T-helper 17 cell (primary cell): ENCODE data around the gene DISC1. TPM values are rescaled to one million over a fixed set of nuclear protein-coding genes. Genes with fewer than 3 reads are reported as not detected.

ENCODE experiments used
- ATAC-seq: fragments of 150-1000 bp; cut with Tn5 transposase; 2 replicates; pipeline ENCODE4 v1.10.0; 2021; ENCODE audit warnings: mild to moderate bottlenecking, moderate library complexity
- DNase-seq, 3 donors: peaks; one replicate each; pipeline versions ENCODE4 v3.0.0 to v3.0.0-alpha.2; 2020 to 2021
- H3K9me3 ChIP-seq: one replicate; pipeline ENCODE4 v1.7.0; 2013; ENCODE audit warnings: low read length, mild to moderate bottlenecking; ENCODE audit not compliant: control insufficient read depth, poor library complexity, severe bottlenecking
- H3K27ac Mint-ChIP-seq: one replicate; pipeline ENCODE4 v1.8.0; 2022; ENCODE audit warnings: mild to moderate bottlenecking, moderate library complexity, mixed read lengths
- H3K27me3 Mint-ChIP-seq: one replicate; pipeline ENCODE4 v1.8.0; 2022; ENCODE audit warnings: mixed read lengths
- H3K36me3 Mint-ChIP-seq: one replicate; pipeline ENCODE4 v1.8.0; 2022; ENCODE audit warnings: low read depth, mixed read lengths
- H3K4me1 Mint-ChIP-seq: one replicate; pipeline ENCODE4 v1.8.0; 2022; ENCODE audit warnings: mild to moderate bottlenecking, mixed read lengths
- H3K4me3 Mint-ChIP-seq: one replicate; pipeline ENCODE4 v1.8.0; 2022; ENCODE audit warnings: mild to moderate bottlenecking, moderate library complexity, mixed read lengths
- total RNA-seq, 4 donors: library from RNA in 2 of 4; stranded (reverse) in 2 of 4; gene quantifications; one replicate each; pipeline ENCODE4 v1.2.3 and lab custom pipeline; 2022 to 2026

DISC1 gene
- total RNA-seq, 2 donors from 2014 or later: 16.2 to 17.4 TPM

- H3K36me3 Mint-ChIP-seq: peaks cover 9% of the 10 kb centered on the region
- H3K4me1 Mint-ChIP-seq: peaks cover 14% of the 10 kb centered on the region
- no peak overlapping the region for H3K4me3 Mint-ChIP-seq
Observed at GRCh38 chr1:231707407-231707806, 80.8 kb downstream of the DISC1 start.

GRCh38 chr1:231708394-231708793, 81.8 kb downstream of the DISC1 start:
- no peak overlapping the region for H3K4me3 Mint-ChIP-seq
- H3K4me1 Mint-ChIP-seq: peaks cover 13% of the 10 kb centered on the region
- H3K36me3 Mint-ChIP-seq: peaks cover 3% of the 10 kb centered on the region
- H3K9me3 ChIP-seq: peaks cover 3% of the 10 kb centered on the region
- no peaks in the 10 kb centered on the region for H3K27me3 Mint-ChIP-seq
- no peak for DNase-seq
- no peak for ATAC-seq
- H3K27ac Mint-ChIP-seq: no peak overlapping the region

More at GRCh38 chr1:231707407-231707806, 80.8 kb downstream of the DISC1 start:
- Mint-ChIP-seq H3K27me3 (no peaks in the 10 kb centered on the region), H3K27ac (no peak overlapping the region)
- DNase-seq (no peak), ATAC-seq (no peak)
- no peaks in the 10 kb centered on the region for H3K9me3 ChIP-seq

DNA sequence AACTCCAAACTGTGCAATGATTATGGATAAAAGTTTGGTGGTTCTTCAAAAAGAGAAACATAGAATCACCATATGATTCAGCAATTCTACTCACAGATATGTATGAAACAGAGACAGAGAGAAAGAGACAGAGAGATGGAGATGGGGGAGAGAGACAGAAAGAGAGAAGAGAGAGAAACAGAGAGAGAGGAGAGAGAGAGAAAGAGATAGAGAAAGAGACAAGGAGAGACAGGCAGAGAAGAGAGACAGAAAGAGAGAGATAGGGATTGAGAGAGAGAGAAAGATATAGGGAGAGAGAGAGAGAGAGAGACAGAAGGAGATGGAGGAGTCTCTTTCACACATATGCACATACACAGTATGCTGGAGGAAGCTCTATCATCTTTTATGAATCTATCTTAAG, 87.8 kb downstream of the DISC1 start:
- H3K4me3 Mint-ChIP-seq: no peak overlapping the region
- no peaks in the 10 kb centered on the region for H3K27me3 Mint-ChIP-seq
- H3K36me3 Mint-ChIP-seq: peaks cover 3% of the 10 kb centered on the region
- no peak for ATAC-seq
- H3K27ac Mint-ChIP-seq: no peak overlapping the region
- H3K9me3 ChIP-seq: peaks cover 3% of the 10 kb centered on the region
- no peak for DNase-seq
- H3K4me1 Mint-ChIP-seq: peaks cover 2% of the 10 kb centered on the region

- H3K4me1 Mint-ChIP-seq: no peaks in the 10 kb centered on the region
- no peak for ATAC-seq
- no peak overlapping the region for H3K27ac Mint-ChIP-seq
- no peak for DNase-seq
- peaks cover 3% of the 10 kb centered on the region for H3K9me3 ChIP-seq
- H3K4me3 Mint-ChIP-seq: no peak overlapping the region
- H3K36me3 Mint-ChIP-seq: peaks cover 3% of the 10 kb centered on the region
- H3K27me3 Mint-ChIP-seq: no peaks in the 10 kb centered on the region
Observed at GRCh38 chr1:231715816-231716722, 89.5 kb downstream of the DISC1 start.

DNA sequence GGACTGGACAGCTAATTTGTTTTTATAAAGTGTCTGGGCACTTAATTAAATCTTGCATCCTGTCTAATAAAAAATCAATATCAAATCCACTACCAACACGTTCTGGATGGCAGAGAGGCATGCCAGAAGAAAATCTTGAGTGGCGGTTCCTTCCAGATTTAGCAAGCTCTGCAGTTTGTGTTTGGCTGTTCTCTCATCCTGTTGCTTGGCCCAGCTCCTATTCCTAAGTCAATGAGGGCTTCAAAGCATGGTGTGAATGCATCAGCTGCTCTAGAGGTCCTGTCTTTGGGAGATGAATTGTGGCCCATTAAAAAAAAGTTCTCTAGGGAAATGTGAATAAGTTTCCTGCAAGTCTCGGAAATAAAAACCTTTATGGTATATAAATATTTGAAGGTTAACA, 90.3 kb downstream of the DISC1 start:
- DNase-seq: no peak
- Mint-ChIP-seq H3K27ac (no peak overlapping the region), H3K4me1 (no peaks in the 10 kb centered on the region), H3K4me3 (no peak overlapping the region), H3K36me3 (peaks cover 3% of the 10 kb centered on the region), H3K27me3 (no peaks in the 10 kb centered on the region)
- no peak for ATAC-seq
- peaks cover 3% of the 10 kb centered on the region for H3K9me3 ChIP-seq

DNA sequence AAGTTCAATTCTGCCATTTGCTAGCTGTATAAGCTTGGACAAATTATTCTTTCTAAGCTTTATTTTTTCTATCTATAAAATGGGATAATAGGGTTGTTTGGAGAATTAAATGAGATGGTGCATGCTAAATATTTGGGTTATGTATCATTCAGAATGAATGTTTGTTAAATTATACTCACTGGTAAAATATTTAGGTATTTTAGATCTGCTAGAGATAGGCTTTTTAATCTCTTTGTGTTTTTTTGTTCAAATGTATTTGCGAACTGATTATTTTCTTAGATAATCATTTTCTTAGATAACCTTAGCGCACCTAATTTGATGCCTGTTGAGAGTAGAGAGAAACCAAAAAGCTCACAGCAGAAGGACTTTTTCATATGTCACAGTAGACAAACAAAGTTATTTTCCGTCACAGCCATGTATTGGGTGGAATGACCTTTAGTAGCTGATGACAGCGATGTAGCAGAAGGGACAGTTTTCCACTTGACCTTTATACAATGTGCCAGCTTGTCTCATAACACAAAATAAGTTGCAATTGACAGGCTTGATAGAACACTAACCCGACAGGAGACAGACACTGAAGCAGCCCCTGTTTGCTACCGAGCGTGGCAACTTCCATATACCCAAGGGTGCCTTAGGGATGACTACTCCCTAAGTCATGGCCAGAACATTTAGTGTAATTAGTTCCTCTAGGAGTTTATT, 93.0 kb downstream of the DISC1 start:
- Mint-ChIP-seq H3K4me1 (no peaks in the 10 kb centered on the region), H3K36me3 (no peaks in the 10 kb centered on the region), H3K27ac (no peak overlapping the region), H3K4me3 (no peak overlapping the region), H3K27me3 (no peaks in the 10 kb centered on the region)
- DNase-seq (no peak), ATAC-seq (no peak)
- H3K9me3 ChIP-seq: no peaks in the 10 kb centered on the region

- Mint-ChIP-seq H3K36me3 (no peaks in the 10 kb centered on the region), H3K4me3 (no peak overlapping the region)
- ATAC-seq: no peak
Observed at GRCh38 chr1:231720652-231721325, 94.2 kb downstream of the DISC1 start.

DNA sequence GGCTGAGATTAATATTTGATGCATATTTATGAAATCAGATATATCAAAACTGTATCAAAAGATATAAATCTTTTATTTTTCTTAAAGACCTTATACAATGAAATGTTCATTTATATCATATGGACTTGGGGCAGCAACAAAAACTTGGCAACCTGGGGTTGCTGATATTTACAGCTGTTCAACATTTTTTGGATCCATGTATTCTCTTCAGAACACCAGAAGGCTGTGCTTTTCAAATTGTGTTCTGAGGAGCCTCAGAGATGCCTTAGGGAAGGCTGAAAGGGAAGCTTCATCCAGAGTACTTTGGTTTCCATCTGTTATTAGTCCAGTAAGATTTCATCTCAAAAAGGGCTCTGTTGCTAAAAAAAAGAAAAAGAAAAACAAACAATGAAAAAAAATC, 94.8 kb downstream of the DISC1 start:
- Mint-ChIP-seq H3K4me1 (peaks cover 4% of the 10 kb centered on the region), H3K4me3 (no peak overlapping the region), H3K36me3 (no peaks in the 10 kb centered on the region), H3K27ac (no peak overlapping the region), H3K27me3 (no peaks in the 10 kb centered on the region)
- no peaks in the 10 kb centered on the region for H3K9me3 ChIP-seq
- no peak for DNase-seq
- ATAC-seq: no peak

More at GRCh38 chr1:231720652-231721325, 94.2 kb downstream of the DISC1 start:
- peaks cover 4% of the 10 kb centered on the region for H3K4me1 Mint-ChIP-seq
- DNase-seq: no peak
- no peak overlapping the region for H3K27ac Mint-ChIP-seq
- no peaks in the 10 kb centered on the region for H3K9me3 ChIP-seq
- H3K27me3 Mint-ChIP-seq: no peaks in the 10 kb centered on the region

- H3K27ac Mint-ChIP-seq: no peak overlapping the region
- ATAC-seq: no peak
Observed at GRCh38 chr1:231722356-231722755, 95.8 kb downstream of the DISC1 start.

DNA sequence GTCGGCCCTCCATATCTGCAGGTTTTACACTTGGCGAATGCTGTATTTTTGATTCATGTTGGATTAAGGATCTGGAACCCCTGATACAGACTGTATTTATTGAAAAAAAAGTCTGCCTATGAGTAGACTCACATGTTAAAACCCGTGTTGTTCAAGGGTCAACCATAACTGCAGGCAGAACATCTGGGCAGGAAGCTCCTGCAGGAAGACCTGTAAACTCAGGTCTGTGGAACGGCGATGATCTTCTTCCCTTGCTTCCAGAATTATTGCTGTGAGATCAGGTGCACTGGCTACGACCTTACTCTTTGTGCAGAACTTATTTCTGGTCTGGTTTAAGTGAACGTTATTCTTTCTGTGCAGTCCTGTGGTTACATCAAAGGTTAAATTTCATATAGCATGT, 96.6 kb downstream of the DISC1 start:
- Mint-ChIP-seq H3K27ac (no peak overlapping the region), H3K4me3 (no peak overlapping the region), H3K27me3 (no peaks in the 10 kb centered on the region), H3K4me1 (peaks cover 8% of the 10 kb centered on the region), H3K36me3 (no peaks in the 10 kb centered on the region)
- H3K9me3 ChIP-seq: no peaks in the 10 kb centered on the region
- DNase-seq (no peak), ATAC-seq (no peak)

More at GRCh38 chr1:231722356-231722755, 95.8 kb downstream of the DISC1 start:
- Mint-ChIP-seq H3K27me3 (no peaks in the 10 kb centered on the region), H3K4me3 (no peak overlapping the region), H3K36me3 (no peaks in the 10 kb centered on the region), H3K4me1 (peaks cover 8% of the 10 kb centered on the region)
- DNase-seq: no peak
- no peaks in the 10 kb centered on the region for H3K9me3 ChIP-seq

- Mint-ChIP-seq H3K4me3 (no peak overlapping the region), H3K27ac (no peak overlapping the region), H3K4me1 (peaks cover 8% of the 10 kb centered on the region), H3K36me3 (no peaks in the 10 kb centered on the region), H3K27me3 (no peaks in the 10 kb centered on the region)
- no peak for DNase-seq
- ATAC-seq: no peak
- H3K9me3 ChIP-seq: no peaks in the 10 kb centered on the region
Observed at GRCh38 chr1:231724041-231724440, 97.5 kb downstream of the DISC1 start.

DNA sequence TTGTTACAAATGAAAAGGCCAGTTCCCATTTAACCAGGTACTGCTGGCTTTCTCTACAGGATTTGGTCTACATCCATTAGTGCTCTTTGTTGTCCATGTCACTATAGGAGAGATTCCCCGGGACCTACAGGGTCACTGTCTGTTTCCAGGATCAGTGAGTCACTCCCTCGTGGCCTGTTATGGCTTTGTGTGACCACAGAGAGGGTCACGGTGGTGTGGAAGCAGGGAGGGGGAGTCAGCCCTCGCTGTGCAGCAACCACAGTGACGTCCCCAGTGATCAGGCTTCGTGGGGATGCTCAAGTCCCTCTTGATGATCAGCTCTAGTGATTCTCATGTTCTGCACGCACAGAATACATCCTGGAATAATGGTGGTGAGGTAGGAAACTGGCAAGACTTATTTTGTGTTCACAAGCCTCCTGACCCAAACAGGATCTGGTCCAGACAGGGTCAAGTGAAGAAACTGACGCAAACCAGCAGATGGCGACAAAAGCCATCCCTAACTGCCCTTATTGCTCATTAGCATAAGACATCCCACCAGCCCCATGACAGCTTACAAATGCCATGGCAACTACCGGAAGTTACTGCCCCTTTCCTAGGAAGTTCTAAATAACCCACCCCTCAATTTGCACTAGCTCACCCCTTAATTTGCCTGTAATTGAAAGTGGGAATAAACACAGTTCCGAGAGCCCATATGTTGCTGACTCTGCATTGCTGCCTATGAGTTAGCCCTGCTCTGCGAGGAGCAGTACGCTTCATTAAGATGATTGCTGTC, 98.5 kb downstream of the DISC1 start:
- DNase-seq (no peak), ATAC-seq (no peak)
- peaks cover 8% of the 10 kb centered on the region for H3K4me1 Mint-ChIP-seq
- no peaks in the 10 kb centered on the region for H3K36me3 Mint-ChIP-seq
- no peak overlapping the region for H3K27ac Mint-ChIP-seq
- no peaks in the 10 kb centered on the region for H3K9me3 ChIP-seq
- no peaks in the 10 kb centered on the region for H3K27me3 Mint-ChIP-seq
- H3K4me3 Mint-ChIP-seq: no peak overlapping the region
